ENCODE data around the gene GLB1L. TPM values are rescaled to one million over a fixed set of nuclear protein-coding genes. Genes with fewer than 3 reads are reported as not detected.

GLB1L gene
- total and polyA plus RNA-seq, 2 donors from 2014 or later, result 19.7 to 20.6 TPM

- TF ChIP-seq, protein P1, sequence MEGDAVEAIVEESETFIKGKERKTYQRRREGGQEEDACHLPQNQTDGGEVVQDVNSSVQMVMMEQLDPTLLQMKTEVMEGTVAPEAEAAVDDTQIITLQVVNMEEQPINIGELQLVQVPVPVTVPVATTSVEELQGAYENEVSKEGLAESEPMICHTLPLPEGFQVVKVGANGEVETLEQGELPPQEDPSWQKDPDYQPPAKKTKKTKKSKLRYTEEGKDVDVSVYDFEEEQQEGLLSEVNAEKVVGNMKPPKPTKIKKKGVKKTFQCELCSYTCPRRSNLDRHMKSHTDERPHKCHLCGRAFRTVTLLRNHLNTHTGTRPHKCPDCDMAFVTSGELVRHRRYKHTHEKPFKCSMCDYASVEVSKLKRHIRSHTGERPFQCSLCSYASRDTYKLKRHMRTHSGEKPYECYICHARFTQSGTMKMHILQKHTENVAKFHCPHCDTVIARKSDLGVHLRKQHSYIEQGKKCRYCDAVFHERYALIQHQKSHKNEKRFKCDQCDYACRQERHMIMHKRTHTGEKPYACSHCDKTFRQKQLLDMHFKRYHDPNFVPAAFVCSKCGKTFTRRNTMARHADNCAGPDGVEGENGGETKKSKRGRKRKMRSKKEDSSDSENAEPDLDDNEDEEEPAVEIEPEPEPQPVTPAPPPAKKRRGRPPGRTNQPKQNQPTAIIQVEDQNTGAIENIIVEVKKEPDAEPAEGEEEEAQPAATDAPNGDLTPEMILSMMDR (IDR thresholded peaks at IDR 0.05; ENCODE audit: borderline replicate concordance, extremely low read depth, insufficient read depth), result peak; percentile 91
- H3K4me3 ChIP-seq (ENCODE audit: low read length in 3 of 3), result peak overlapping the region in 2 of 3 donors; percentile 58 to 92
- intact Hi-C loops (cut with DNase I), result no loop called here
- no peaks in the 10 kb centered on the region for H3K9me3 ChIP-seq (ENCODE audit: control insufficient read depth in 2 of 3, insufficient read depth in 1 of 3, low read length in 3 of 3)
- FAIRE-seq (no peak), DNase-seq (peak; percentile 85 to 91 (median 87))
- peak overlapping the region; percentile 43 to 85 (median 67) for H3K9ac ChIP-seq (ENCODE audit: low read length in 3 of 3)
- H3K27ac ChIP-seq (ENCODE audit: low read depth in 2 of 2, low read length in 2 of 2), result peak overlapping the region; percentile 93 to 97
- H3K4me1 ChIP-seq (ENCODE audit: control insufficient read depth in 2 of 3, insufficient read depth in 2 of 3, low read depth in 1 of 3, low read length in 3 of 3), result peaks cover 8 to 21% (median 16%) of the 10 kb centered on the region in 3 donors
- no peaks in the 10 kb centered on the region for H3K27me3 ChIP-seq (ENCODE audit: control insufficient read depth, insufficient read depth, low read length)
- peaks cover 0 to 15% (median 8%) of the 10 kb centered on the region in 3 donors for H3K36me3 ChIP-seq (ENCODE audit: control insufficient read depth in 2 of 3, insufficient read depth in 3 of 3, low read length in 3 of 3)
Measured at GRCh38 chr2:219277703-219278654, 32.7 kb upstream of the GLB1L start.

GRCh38 chr2:219274361-219274921 lies 29.2 kb upstream of the GLB1L start:
- H3K27me3 ChIP-seq (ENCODE audit: control insufficient read depth, insufficient read depth, low read length), result no peaks in the 10 kb centered on the region
- no peak overlapping the region for H3K4me3 ChIP-seq (ENCODE audit: low read length in 3 of 3)
- no peaks in the 10 kb centered on the region for H3K9me3 ChIP-seq (ENCODE audit: control insufficient read depth in 2 of 3, insufficient read depth in 1 of 3, low read length in 3 of 3)
- intact Hi-C loops (cut with DNase I), result no loop called here
- TF ChIP-seq, protein P1 (IDR thresholded peaks at IDR 0.05; ENCODE audit: borderline replicate concordance, extremely low read depth, insufficient read depth), result no peak
- H3K4me1 ChIP-seq (ENCODE audit: control insufficient read depth in 2 of 3, insufficient read depth in 2 of 3, low read depth in 1 of 3, low read length in 3 of 3), result peaks cover 8 to 18% (median 14%) of the 10 kb centered on the region in 3 donors
- DNase-seq (peak; percentile 40 to 75 (median 60)), FAIRE-seq (no peak)
- H3K36me3 ChIP-seq (ENCODE audit: control insufficient read depth in 2 of 3, insufficient read depth in 3 of 3, low read length in 3 of 3), result no peaks in the 10 kb centered on the region
- no peak overlapping the region for H3K9ac ChIP-seq (ENCODE audit: low read length in 3 of 3)
- peak overlapping the region; percentile 51 to 60 for H3K27ac ChIP-seq (ENCODE audit: low read depth in 2 of 2, low read length in 2 of 2)

DNA sequence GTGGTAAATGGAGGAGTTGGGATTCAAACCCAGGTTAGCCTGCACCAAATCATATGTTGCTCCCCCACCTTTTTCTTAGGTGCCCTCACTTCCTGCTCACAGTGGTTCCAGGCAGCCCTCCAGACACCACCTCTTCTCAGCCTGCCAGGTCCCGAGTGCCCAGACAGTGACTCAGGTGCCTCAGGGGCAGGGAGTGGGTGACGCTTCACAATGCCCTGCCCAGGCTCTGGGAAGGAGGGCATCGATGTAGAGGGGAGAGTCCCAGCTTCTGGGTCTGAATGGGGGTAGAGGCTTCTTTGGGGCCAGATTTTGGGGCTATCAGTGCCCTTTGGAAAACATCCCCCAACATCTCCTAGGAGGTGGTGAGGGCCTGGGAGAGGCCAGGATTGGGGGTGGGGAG lies 28.7 kb upstream of the GLB1L start:
- FAIRE-seq (no peak), DNase-seq (peak in 2 of 5 donors; percentile 30 to 84)
- no peaks in the 10 kb centered on the region for H3K36me3 ChIP-seq (ENCODE audit: control insufficient read depth in 2 of 3, insufficient read depth in 3 of 3, low read length in 3 of 3)
- H3K9me3 ChIP-seq (ENCODE audit: control insufficient read depth in 2 of 3, insufficient read depth in 1 of 3, low read length in 3 of 3), result no peaks in the 10 kb centered on the region
- intact Hi-C loops (cut with DNase I), result no loop called here
- H3K4me3 ChIP-seq (ENCODE audit: low read length in 3 of 3), result no peak overlapping the region
- H3K4me1 ChIP-seq (ENCODE audit: control insufficient read depth in 2 of 3, insufficient read depth in 2 of 3, low read depth in 1 of 3, low read length in 3 of 3), result peaks cover 8 to 20% (median 16%) of the 10 kb centered on the region in 3 donors
- TF ChIP-seq, protein P1 (IDR thresholded peaks at IDR 0.05; ENCODE audit: borderline replicate concordance, extremely low read depth, insufficient read depth), result no peak
- no peaks in the 10 kb centered on the region for H3K27me3 ChIP-seq (ENCODE audit: control insufficient read depth, insufficient read depth, low read length)
- H3K9ac ChIP-seq (ENCODE audit: low read length in 3 of 3), result no peak overlapping the region
- H3K27ac ChIP-seq (ENCODE audit: low read depth in 2 of 2, low read length in 2 of 2), result peak overlapping the region in 1 of 2 donors; percentile 51
